CD4-positive, alpha-beta T cell treated with Interleukin-6 at 100 ng/mL for 8 hours (primary cell): ENCODE measurements around the gene LTBP4.
"Not testable (repeated sequence)": the region's sequence is repeated elsewhere in the genome, so short reads cannot be mapped to it uniquely, and the experiment has no call there.

ENCODE experiments used
- DNase-seq: peaks from one replicate; pipeline ENCODE4 v3.0.0-alpha.2; 2020; ENCODE audit warnings: mixed read lengths, low spot score

Gene LTBP4

GRCh38 chr19:40576585-40577451 lies 24.4 kb upstream of the LTBP4 start, which contains the start of gene SHKBP1:
Gene SHKBP1 (plus strand): TSS chr19:40576873. CDS start chr19:40576900, 27 bp downstream.
- DNase-seq, result peak; percentile 92

GRCh38 chr19:40578442-40578908 lies 22.7 kb upstream of the LTBP4 start:
- DNase-seq, result no peak

- no peak for DNase-seq
These were observed 20.6 kb upstream of the LTBP4 start for GRCh38 chr19:40580619-40581018.

GRCh38 chr19:40581531-40581930 lies 19.6 kb upstream of the LTBP4 start:
- no peak for DNase-seq

GRCh38 chr19:40582467-40582866 lies 18.7 kb upstream of the LTBP4 start:
- DNase-seq, result no peak

- no peak for DNase-seq
These were observed 17.9 kb upstream of the LTBP4 start for GRCh38 chr19:40583283-40583682.

GRCh38 chr19:40584007-40584406 lies 17.2 kb upstream of the LTBP4 start:
- DNase-seq, result no peak

- DNase-seq, result no peak
These were observed 15.8 kb upstream of the LTBP4 start for GRCh38 chr19:40585241-40585981.

GRCh38 chr19:40585982-40586422 lies 15.2 kb upstream of the LTBP4 start:
- DNase-seq, result no peak

GRCh38 chr19:40586611-40587010 lies 14.6 kb upstream of the LTBP4 start:
- DNase-seq, result no peak

GRCh38 chr19:40588110-40588854 lies 12.9 kb upstream of the LTBP4 start:
- DNase-seq, result no peak

- DNase-seq, result no peak
These were observed 12.1 kb upstream of the LTBP4 start for GRCh38 chr19:40588926-40589569.

GRCh38 chr19:40589591-40590429 lies 11.4 kb upstream of the LTBP4 start:
- DNase-seq, result no peak

GRCh38 chr19:40590464-40591265 lies 10.5 kb upstream of the LTBP4 start:
- no peak for DNase-seq

GRCh38 chr19:40591724-40592123 lies 9.4 kb upstream of the LTBP4 start:
- not testable (repeated sequence) for DNase-seq

- no peak for DNase-seq
These were observed 9.0 kb upstream of the LTBP4 start for GRCh38 chr19:40592170-40592569.

- DNase-seq, result no peak
These were observed 6.9 kb upstream of the LTBP4 start for GRCh38 chr19:40594255-40594654.

GRCh38 chr19:40594657-40595091 lies 6.5 kb upstream of the LTBP4 start:
- no peak for DNase-seq

- no peak for DNase-seq
These were observed 4.4 kb upstream of the LTBP4 start for GRCh38 chr19:40596608-40597328.
